ENCODE results near the gene ROR2. TPM values are rescaled to one million over a fixed set of nuclear protein-coding genes. Genes with fewer than 3 reads are reported as not detected.

Gene ROR2
- total RNA-seq, 4 donors from 2014 or later: 9.5 to 17.7 (median 15.9) TPM

DNA sequence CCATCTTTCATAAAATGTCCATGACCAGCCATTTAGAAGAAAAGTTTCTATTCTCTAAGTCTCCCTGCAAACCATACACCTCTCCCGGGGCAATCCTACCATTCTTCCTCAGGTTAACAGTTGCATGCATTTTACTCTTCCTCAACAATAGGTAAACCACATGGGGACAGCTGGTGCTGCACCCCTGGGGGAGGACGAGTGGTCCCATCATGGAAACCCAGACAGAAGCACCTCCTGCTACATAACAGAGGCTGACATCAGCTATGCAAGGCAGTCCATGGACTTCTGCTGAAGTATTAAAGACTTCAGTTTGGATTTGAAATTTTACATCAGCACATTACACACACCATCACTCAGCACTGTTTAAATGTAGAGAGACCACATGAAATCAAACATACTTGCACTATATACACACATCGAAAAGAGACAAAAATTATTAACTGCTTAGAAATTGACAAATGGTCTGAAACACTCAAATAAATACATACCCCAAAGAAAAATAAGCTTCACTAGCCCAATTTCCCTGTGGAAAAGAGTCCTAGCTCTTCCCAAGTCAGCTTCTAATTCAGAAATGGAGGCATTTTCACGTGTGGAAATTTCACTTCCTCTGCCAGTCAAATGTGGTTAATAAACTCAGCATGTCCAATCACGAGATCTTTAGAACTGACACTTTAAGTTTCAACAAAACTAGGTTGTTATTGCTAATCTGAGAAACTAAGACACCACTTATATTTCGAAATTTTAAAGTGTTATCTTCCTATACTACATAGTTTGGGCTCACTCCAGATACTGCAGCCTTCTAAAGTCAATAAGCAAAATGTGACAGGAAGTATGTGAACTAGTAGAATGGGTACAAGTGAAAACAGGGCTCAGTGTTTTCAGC lies 173.4 kb downstream of the ROR2 start:
- TF ChIP-seq POLR2A (IDR thresholded peaks at IDR 0.05) (no peak), CTCF (IDR thresholded peaks at IDR 0.05) (no peak)
- Histone ChIP-seq H3K4me3 (replicated peaks in 1 of 3) (no peak overlapping the region), H3K4me1 (peaks cover 0 to 15% of the 10 kb centered on the region in 2 donors), H3K36me3 (no peaks in the 10 kb centered on the region), H3K27ac (no peak overlapping the region), H3K27me3 (no peaks in the 10 kb centered on the region), H3K9me3 (no peaks in the 10 kb centered on the region)
- 77 to 80% methylated on average over 6 of the region's 6 CpGs for WGBS, 2 donors
- intact Hi-C loops (cut with DNase I): loop anchor here (2.0 kb wide), 1 partner anchor 174 kb away; the partner anchor contains the start of gene ROR2
- no peak for DNase-seq

GRCh38 chr9:91775708-91776028 lies 174.4 kb downstream of the ROR2 start:
- no peak for DNase-seq
- H3K36me3 ChIP-seq: no peaks in the 10 kb centered on the region
- intact Hi-C loops (cut with DNase I): loop anchor here (2.0 kb wide), 1 partner anchor 175 kb away; the partner anchor contains the start of gene ROR2
- H3K27me3 ChIP-seq: no peaks in the 10 kb centered on the region
- TF ChIP-seq CTCF (IDR thresholded peaks at IDR 0.05) (no peak), POLR2A (IDR thresholded peaks at IDR 0.05) (no peak)
- H3K9me3 ChIP-seq: no peaks in the 10 kb centered on the region
- H3K4me3 ChIP-seq (replicated peaks in 1 of 3): no peak overlapping the region
- H3K4me1 ChIP-seq: peaks cover 6 to 25% of the 10 kb centered on the region in 2 donors
- H3K27ac ChIP-seq: no peak overlapping the region
- WGBS, 2 donors: 20 to 27% methylated on average over 4 of the region's 4 CpGs

- TF ChIP-seq CTCF (IDR thresholded peaks at IDR 0.05): peak; percentile 70 to 93 (median 89)
- TF ChIP-seq POLR2A (IDR thresholded peaks at IDR 0.05): no peak
- intact Hi-C loops (cut with DNase I): no loop called here
- H3K9me3 ChIP-seq: no peaks in the 10 kb centered on the region
- 80 to 89% methylated on average over 7 to 9 of the region's 9 CpGs for WGBS, 2 donors
- H3K36me3 ChIP-seq: no peaks in the 10 kb centered on the region
- no peaks in the 10 kb centered on the region for H3K27me3 ChIP-seq
- peaks cover 7 to 30% of the 10 kb centered on the region in 2 donors for H3K4me1 ChIP-seq
- DNase-seq: peak; percentile 77 to 85
- no peak overlapping the region for H3K4me3 ChIP-seq (replicated peaks in 1 of 3)
- no peak overlapping the region for H3K27ac ChIP-seq
Observed at GRCh38 chr9:91775011-91775707, 174.9 kb downstream of the ROR2 start.

DNA sequence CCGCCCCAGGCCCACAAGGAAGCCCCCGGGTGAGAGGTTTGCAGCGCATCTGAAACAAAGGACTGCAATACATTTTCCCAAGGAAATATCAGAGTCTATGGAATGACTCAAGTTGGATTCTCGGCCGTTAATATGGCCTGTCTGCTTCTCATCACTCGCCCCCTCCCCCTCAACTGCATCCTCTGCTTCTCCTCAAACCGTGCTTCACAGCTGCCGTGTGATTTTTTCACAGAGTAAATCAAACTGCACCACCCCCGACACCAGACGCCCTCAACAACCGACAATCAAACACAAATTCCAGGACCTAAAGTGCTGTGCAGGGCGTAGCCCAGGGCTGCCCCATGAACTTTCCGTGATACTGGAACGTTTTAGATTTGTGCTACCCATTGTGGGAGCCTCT lies 176.9 kb downstream of the ROR2 start:
- no peak for TF ChIP-seq CTCF (IDR thresholded peaks at IDR 0.05)
- TF ChIP-seq POLR2A (IDR thresholded peaks at IDR 0.05): no peak
- Histone ChIP-seq H3K9me3 (no peaks in the 10 kb centered on the region), H3K27ac (no peak overlapping the region), H3K4me3 (replicated peaks in 1 of 3) (no peak overlapping the region), H3K4me1 (peaks cover 7 to 30% of the 10 kb centered on the region in 2 donors), H3K27me3 (no peaks in the 10 kb centered on the region), H3K36me3 (no peaks in the 10 kb centered on the region)
- 82 to 85% methylated on average over 14 of the region's 14 CpGs for WGBS, 2 donors
- intact Hi-C loops (cut with DNase I): no loop called here
- no peak for DNase-seq

- intact Hi-C loops (cut with DNase I): no loop called here
- TF ChIP-seq CTCF (IDR thresholded peaks at IDR 0.05) (no peak), POLR2A (IDR thresholded peaks at IDR 0.05) (no peak)
- peaks cover 7 to 30% of the 10 kb centered on the region in 2 donors for H3K4me1 ChIP-seq
- 74 to 75% methylated on average over 4 of the region's 4 CpGs for WGBS, 2 donors
- no peaks in the 10 kb centered on the region for H3K27me3 ChIP-seq
- no peak overlapping the region for H3K4me3 ChIP-seq (replicated peaks in 1 of 3)
- H3K9me3 ChIP-seq: no peaks in the 10 kb centered on the region
- no peaks in the 10 kb centered on the region for H3K36me3 ChIP-seq
- no peak overlapping the region for H3K27ac ChIP-seq
- DNase-seq: no peak
Observed at GRCh38 chr9:91771864-91772263, 178.2 kb downstream of the ROR2 start.

All from thyroid gland (tissue), 4 donors.